Endothelial cell (in vitro differentiated cells): ENCODE measurements around the gene CYP17A1. TPM values are rescaled to one million over a fixed set of nuclear protein-coding genes. Genes with fewer than 3 reads are reported as not detected.

ENCODE experiments used
- DNase-seq: peaks from one replicate; pipeline ENCODE4 v3.0.0; 2021; ENCODE audit warnings: low spot score
- H3K27ac Mint-ChIP-seq: one replicate; pipeline ENCODE4 v1.8.0; 2021; ENCODE audit warnings: mixed read lengths, inconsistent platforms; ENCODE audit not compliant: unreplicated experiment
- H3K27me3 Mint-ChIP-seq: one replicate; pipeline ENCODE4 v1.8.0; 2021; ENCODE audit warnings: mild to moderate bottlenecking, moderate library complexity, mixed read lengths, inconsistent platforms; ENCODE audit not compliant: unreplicated experiment
- H3K36me3 Mint-ChIP-seq: one replicate; pipeline ENCODE4 v1.8.0; 2021; ENCODE audit warnings: mild to moderate bottlenecking, low read depth, mixed read lengths, inconsistent platforms; ENCODE audit not compliant: unreplicated experiment
- H3K4me1 Mint-ChIP-seq: one replicate; pipeline ENCODE4 v1.8.0; 2021; ENCODE audit warnings: mild to moderate bottlenecking, mixed read lengths, inconsistent platforms; ENCODE audit not compliant: unreplicated experiment
- H3K4me3 Mint-ChIP-seq: one replicate; pipeline ENCODE4 v1.8.0; 2021; ENCODE audit warnings: mild to moderate bottlenecking, mixed read lengths, inconsistent platforms; ENCODE audit not compliant: unreplicated experiment
- H3K9me3 Mint-ChIP-seq: one replicate; pipeline ENCODE4 v1.8.0; 2021; ENCODE audit warnings: mixed read lengths, inconsistent platforms; ENCODE audit not compliant: unreplicated experiment
- total RNA-seq: library from RNA; stranded (reverse); fragmentation: NEBNext Ultra II Directional; extraction: Animal tissue kit (Norgen Biotek cat#: 25700); gene quantifications from one replicate; pipeline ENCODE4 v1.2.1, GENCODE V29; 2021; ENCODE audit not compliant: unreplicated experiment
- TF ChIP-seq, protein P1 (sequence below): fragments of 200-600 bp; sonication (generic); IDR thresholded peaks from one replicate; pipeline ENCODE4 v1.5.0; 2021; ENCODE audit warnings: antibody characterized with exemption; ENCODE audit not compliant: unreplicated experiment

Gene CYP17A1
- total RNA-seq, 1 donor from 2014 or later: not detected

GRCh38 chr10:102783568-102783967 lies 53.6 kb downstream of the CYP17A1 start:
- Mint-ChIP-seq H3K4me3 (no peak overlapping the region), H3K27me3 (no peaks in the 10 kb centered on the region), H3K27ac (no peak overlapping the region), H3K9me3 (no peaks in the 10 kb centered on the region), H3K36me3 (peaks cover 9% of the 10 kb centered on the region), H3K4me1 (peaks cover 36% of the 10 kb centered on the region)
- DNase-seq: no peak
- TF ChIP-seq, protein P1, sequence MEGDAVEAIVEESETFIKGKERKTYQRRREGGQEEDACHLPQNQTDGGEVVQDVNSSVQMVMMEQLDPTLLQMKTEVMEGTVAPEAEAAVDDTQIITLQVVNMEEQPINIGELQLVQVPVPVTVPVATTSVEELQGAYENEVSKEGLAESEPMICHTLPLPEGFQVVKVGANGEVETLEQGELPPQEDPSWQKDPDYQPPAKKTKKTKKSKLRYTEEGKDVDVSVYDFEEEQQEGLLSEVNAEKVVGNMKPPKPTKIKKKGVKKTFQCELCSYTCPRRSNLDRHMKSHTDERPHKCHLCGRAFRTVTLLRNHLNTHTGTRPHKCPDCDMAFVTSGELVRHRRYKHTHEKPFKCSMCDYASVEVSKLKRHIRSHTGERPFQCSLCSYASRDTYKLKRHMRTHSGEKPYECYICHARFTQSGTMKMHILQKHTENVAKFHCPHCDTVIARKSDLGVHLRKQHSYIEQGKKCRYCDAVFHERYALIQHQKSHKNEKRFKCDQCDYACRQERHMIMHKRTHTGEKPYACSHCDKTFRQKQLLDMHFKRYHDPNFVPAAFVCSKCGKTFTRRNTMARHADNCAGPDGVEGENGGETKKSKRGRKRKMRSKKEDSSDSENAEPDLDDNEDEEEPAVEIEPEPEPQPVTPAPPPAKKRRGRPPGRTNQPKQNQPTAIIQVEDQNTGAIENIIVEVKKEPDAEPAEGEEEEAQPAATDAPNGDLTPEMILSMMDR: no peak

DNA sequence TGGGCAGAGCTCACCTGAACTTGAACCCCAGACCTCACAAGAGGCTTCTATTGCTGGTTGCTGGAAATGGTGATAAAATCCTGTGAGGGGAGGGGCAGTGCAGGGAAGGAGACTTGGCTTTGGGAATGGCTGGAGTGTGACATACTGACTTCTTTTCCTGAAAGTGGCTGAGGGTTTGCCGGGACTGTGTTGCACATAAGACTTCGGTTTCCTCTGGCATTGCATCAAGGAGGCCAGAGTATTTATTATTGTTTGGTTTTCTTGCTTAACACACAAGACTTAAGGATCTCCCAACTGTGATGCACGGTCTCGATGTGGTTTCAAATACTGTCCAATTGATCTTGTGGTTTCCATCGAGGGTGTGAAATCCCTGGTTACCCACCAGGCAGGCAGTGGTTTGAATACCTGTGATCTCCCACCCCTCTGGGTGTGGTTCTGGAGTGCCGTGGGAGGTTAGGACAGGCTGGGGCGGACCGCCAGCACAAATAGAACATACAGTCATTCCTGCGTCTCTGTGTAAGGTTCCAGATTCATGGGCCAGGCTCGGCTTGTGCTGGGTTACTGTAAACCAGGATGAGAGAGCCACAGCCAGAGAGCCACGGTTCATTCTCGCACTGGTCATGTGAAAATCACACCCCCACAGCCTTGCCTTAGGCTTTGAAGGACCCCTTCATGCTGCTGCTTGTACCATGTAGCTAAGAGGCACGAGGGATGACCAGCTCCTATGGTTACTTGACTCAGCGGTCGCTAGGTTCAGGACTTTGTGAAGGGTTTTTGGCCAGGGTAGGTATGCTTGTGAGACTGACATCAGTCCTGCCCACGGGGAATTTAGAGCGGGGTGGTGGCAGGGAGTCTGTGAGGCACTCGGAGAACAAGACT lies 54.3 kb downstream of the CYP17A1 start:
- DNase-seq: no peak
- Mint-ChIP-seq H3K4me1 (peaks cover 43% of the 10 kb centered on the region), H3K27me3 (no peaks in the 10 kb centered on the region), H3K36me3 (peaks cover 9% of the 10 kb centered on the region), H3K9me3 (no peaks in the 10 kb centered on the region), H3K4me3 (no peak overlapping the region), H3K27ac (peak overlapping the region; percentile 13)
- TF ChIP-seq, protein P1: no peak

DNA sequence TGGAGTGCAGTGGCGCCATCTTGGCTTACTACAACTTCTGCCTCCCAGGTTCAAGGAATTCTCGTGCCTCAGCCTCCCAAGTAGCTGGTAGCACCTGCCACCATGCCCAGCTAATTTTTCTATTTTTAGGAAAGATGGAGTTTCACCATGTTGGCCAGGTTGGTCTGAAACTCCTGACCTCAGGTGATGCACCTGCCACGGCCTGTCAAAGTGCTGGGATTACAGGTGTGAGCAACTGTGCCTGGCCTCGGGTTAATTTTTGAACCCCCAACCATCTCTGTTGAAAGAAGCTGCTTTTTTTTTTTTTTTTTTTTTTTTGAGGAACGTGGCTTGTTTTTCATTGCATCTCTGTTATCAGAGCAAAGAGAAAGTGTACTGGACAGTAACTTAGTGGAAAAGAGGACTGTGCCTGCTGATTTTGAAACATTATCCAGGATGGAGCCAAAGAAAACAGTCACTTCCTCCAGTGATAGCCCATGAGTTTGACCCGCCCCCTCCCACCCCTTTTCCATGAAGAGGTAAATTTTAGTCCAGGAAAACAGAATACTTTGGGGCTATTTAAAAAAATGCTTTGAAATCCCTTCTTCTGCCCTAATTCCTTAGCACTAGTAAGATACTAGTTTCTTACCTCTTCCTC lies 55.2 kb downstream of the CYP17A1 start:
- TF ChIP-seq, protein P1: no peak
- Mint-ChIP-seq H3K4me1 (peaks cover 48% of the 10 kb centered on the region), H3K36me3 (peaks cover 9% of the 10 kb centered on the region), H3K9me3 (no peaks in the 10 kb centered on the region), H3K27ac (no peak overlapping the region), H3K27me3 (peaks cover 2% of the 10 kb centered on the region), H3K4me3 (no peak overlapping the region)
- DNase-seq: no peak

- peaks cover 9% of the 10 kb centered on the region for H3K36me3 Mint-ChIP-seq
- TF ChIP-seq, protein P1: no peak
- H3K27ac Mint-ChIP-seq: no peak overlapping the region
- H3K27me3 Mint-ChIP-seq: peaks cover 2% of the 10 kb centered on the region
- no peaks in the 10 kb centered on the region for H3K9me3 Mint-ChIP-seq
- H3K4me1 Mint-ChIP-seq: peaks cover 56% of the 10 kb centered on the region
- DNase-seq: no peak
- no peak overlapping the region for H3K4me3 Mint-ChIP-seq
Measured at GRCh38 chr10:102781090-102781920, 55.9 kb downstream of the CYP17A1 start.

Other genes starting within 250 kb of the CYP17A1 start
- 219 TPM for gene TRIM8, start 192.9 kb downstream of the CYP17A1 start, total RNA-seq
- 9.0 TPM for gene ARL3, start 123.0 kb downstream of the CYP17A1 start, total RNA-seq
- gene SFXN2, start 122.8 kb downstream of the CYP17A1 start, total RNA-seq: 6.3 TPM
- 49.4 TPM for gene WBP1L, start 93.5 kb downstream of the CYP17A1 start, total RNA-seq
- 10.7 TPM for gene BORCS7, start 16.8 kb upstream of the CYP17A1 start, total RNA-seq
- gene AS3MT, start 32.1 kb upstream of the CYP17A1 start, total RNA-seq: 1.4 TPM
- 4.6 TPM for gene CNNM2, start 80.9 kb upstream of the CYP17A1 start, total RNA-seq